HG03045 (cell line): Measurements from ENCODE around the gene ZNF451.
A peak's percentile ranks its signal among the peaks of the same experiment; 100 is the strongest.

Experiments
- ATAC-seq: cut with Tn5 transposase; IDR thresholded peaks from one replicate; pipeline ENCODE4 v1.9.1; 2021; ENCODE audit warnings: mild to moderate bottlenecking, moderate library complexity; ENCODE audit not compliant: unreplicated experiment

Gene ZNF451

DNA sequence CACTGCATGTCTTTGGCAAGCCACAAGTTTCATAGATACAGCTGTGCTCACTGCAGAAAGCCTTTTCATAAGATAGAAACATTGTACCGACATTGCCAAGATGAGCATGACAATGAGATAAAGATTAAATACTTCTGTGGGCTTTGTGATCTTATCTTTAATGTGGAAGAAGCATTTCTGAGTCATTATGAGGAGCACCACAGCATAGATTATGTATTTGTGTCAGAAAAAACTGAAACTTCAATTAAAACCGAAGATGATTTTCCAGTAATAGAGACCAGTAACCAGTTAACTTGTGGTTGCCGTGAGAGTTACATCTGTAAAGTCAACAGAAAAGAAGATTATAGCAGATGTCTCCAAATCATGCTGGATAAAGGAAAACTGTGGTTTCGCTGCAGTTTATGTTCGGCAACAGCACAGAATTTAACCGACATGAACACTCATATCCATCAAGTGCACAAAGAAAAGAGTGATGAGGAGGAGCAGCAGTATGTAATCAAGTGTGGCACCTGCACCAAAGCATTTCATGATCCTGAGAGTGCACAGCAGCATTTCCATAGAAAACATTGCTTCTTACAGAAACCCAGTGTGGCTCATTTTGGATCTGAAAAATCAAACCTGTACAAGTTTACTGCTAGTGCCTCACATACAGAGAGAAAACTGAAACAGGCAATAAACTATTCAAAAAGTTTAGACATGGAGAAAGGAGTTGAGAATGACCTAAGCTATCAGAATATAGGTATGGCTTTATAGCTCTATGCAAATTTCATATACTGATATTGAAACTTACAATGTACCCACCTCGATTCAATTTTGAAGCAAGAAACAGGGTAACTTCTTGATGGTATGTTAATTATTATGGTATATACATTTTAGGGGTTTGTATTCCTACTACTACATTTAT is 58.2 kb downstream of the ZNF451 start:
- ATAC-seq, result no peak

DNA sequence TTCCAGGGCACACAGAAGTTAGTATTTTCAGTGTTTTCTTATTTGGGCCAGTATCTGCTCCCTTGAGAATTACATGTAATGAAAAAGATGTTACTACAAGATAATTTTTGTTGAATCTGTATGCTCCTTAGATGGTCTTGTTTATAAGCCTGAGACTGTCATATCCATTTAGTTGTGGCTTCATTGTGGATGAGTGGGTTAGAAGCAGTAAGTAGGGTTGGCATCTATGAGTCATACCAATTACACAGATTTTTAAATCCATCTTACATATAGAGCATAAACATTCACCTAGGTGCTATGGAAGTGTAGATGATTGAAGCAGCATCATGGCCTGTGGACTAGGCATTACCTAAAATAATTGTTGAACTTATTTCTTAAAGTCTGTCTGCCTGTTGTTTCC is 68.7 kb downstream of the ZNF451 start:
- no peak for ATAC-seq

DNA sequence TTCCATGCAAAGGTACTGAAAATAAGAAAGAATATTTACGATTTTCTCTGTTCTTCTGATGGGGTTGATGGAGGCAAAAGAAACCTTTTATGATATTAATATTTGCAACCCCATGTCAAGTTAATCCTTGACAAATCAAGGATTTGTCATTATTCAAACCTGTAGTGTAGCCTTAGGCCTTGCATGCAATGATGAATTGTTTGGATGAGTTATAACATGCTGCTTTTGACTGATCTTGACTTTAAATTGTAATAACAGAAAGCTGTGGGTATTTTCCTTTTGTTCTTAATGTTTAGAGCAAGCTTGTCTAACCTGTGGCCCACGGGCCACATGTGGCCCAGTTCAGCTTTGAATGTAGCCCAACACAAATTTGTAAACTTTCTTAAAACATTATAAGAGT is 69.1 kb downstream of the ZNF451 start:
- ATAC-seq, result no peak

DNA sequence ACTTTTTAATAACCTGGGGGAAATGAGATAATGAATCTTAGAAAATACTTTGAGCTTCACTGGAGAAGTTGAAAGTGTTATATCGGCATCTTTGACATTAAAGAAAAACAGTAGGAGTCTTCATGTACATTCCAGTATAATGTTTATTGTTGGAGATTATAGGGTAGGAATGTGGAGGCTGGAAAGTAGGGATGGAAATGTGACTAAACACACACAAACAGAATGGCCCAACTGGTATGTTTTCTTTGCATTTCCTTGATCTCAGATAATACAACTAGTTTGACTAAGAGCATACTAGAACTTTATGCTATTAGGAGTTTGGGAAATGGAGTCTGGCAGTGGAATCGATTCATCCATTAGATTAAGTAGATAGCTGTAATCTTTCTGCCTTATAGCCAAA is 72.0 kb downstream of the ZNF451 start:
- ATAC-seq, result no peak

DNA sequence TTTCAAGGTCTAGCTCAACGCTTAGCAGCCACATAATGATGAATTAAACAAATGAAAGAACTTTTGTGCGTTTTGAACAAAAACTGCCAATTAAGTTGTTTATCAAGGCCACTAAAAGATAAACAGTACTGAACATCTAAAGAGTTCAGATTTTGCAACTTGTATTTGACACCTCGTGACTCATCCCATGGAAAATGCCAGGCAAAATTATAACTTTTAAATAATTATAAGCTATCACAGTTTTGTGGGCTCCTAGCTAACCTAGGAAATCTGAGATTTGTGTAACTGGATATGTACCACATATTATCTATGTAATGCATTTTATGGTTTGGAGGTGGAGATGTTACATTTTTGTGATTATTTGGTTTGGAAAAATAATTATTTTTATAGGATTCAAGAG is 72.5 kb downstream of the ZNF451 start:
- no peak for ATAC-seq

GRCh38 chr6:57163956-57164355 is 74.0 kb downstream of the ZNF451 start:
- no peak for ATAC-seq

DNA sequence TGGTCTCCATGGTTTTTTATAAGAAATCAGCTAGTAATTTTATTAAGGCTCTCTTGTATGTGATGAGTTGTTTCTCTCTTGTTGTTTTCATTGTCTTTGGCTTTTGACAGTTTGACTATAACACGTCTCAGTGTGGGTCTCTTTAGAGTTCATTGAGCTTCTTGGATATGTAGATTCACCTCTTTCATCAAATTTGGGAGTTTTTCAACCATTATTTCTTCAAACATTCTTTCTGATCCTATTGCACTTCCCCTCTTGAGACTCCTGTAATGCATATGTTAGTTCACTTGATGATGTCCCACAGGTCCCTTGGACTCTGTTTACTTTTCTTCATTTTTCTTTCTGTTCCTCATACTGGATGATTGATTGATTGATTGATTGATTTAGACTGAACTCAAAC is 75.1 kb downstream of the ZNF451 start:
- ATAC-seq, result no peak

DNA sequence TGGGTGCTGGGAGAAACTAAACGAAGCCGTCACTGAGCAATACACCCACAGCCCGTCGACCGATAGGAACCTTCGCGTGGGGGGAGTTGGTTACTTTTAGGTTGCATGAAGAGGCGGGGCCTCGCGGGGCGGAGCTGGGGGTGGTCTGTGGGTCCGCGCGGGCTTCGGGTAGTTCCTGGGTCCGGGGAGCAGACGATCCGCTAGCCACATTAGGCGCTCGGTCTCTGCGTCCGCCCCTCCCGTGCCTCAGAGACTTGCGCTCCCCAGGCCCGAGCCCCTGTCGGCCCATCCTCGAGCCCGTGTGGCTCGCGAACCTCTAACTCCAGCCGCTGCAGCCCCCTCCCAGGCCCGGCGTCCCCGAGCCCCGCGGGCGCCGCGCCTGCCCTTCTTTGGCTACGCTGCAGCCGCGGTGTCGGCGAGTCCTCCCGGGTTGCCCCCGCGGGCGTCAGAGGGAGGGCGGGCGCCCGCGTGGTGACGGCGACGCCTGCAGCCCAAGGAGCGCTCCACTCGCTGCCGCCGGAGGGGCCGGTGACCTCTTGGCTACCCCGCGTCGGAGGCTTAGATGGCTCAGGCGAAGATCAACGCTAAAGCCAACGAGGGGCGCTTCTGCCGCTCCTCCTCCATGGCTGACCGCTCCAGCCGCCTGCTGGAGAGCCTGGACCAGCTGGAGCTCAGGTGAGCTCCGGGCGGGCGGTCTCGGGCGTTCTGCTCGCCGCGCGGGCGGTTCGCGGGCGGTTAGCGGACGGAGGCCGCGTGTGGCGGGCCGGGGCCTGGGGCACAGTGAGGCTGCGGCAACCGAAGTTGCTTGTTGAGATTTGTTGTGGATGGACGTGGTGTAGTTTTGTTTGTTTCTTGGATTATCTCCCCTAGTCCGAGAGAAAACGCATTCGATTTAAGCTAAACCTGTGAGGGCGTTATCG is 82.4 kb downstream of the ZNF451 start, which contains the start of gene BAG2:
Gene BAG2, plus strand, starts transcription at position 191 of the 920 bp plus-strand sequence. Its CDS starts 372 bp downstream, at position 563.
- ATAC-seq, result peak; percentile 90

GRCh38 chr6:57173056-57173885 is 83.3 kb downstream of the ZNF451 start:
- no peak for ATAC-seq

- no peak for ATAC-seq
Observed at GRCh38 chr6:57173886-57174510, 84.0 kb downstream of the ZNF451 start.

DNA sequence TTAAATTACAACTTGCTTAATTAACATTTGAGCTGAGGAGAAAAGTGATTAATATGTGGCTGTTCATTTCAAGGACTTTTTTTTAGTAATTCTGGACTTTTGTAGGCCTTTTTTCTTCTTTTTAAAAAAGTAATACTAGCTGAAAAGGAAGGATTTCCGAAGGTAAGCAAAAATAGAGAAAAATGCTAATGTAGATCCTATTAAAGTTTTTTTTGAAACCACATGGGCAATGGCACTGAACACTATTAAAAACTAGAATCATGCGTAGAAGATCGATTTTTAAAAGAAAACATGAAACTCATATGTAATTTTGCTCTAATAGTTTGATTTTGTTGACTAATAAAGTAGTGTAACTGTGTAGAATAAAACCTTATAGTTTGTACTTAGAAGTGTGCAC is 84.5 kb downstream of the ZNF451 start:
- ATAC-seq, result no peak

DNA sequence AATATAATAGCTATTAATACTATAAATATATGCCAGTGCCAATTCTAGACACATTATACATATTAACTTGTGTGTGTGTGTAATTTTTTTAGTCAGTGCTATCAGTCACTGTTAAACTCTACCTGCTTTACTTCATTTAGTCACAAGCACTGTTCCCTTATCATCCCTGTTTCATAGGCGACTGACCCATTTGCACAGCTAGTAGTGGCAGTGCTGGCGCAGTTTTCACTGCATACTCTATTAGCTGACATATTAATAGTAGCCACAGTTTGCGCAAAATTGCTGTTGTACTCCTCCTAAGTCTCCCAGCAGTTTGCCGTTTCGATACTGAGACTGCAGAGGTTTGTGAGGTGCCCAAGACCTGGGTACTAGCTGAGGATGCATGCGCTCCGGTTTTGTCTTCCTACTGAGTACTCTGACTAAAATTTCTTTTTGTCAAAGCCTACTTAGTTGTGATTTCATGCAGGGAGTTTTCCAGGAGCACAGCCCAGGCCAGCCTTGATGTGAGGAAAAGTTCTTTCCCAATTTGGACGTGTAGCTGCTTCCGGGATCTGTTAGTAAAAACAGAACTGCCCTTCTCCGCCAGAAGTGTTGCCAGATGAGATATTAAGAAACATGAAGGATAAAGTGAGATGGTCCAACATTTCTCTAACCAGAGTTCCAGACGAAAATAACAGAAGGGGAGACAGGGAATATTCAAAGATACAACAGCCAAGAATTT is 87.7 kb downstream of the ZNF451 start:
- no peak for ATAC-seq

DNA sequence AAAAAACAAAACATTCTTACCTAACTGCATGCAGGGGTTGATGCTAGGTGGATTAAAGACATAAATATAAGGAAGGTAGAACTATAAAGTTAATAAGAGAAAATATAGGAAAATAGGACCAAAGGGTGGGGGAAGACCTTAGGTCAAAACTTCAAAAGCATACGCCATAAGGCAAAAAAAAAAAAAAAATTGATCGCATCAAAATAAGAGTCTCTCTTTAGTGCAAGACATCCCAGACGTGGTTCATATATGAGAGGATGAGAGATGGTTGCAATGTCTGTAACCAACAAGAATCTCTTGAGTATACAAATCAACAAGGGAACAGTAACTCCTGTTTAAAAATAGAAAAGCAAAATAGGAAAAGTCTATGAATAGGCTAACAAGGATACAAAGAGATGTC is 90.6 kb downstream of the ZNF451 start:
- ATAC-seq, result no peak

DNA sequence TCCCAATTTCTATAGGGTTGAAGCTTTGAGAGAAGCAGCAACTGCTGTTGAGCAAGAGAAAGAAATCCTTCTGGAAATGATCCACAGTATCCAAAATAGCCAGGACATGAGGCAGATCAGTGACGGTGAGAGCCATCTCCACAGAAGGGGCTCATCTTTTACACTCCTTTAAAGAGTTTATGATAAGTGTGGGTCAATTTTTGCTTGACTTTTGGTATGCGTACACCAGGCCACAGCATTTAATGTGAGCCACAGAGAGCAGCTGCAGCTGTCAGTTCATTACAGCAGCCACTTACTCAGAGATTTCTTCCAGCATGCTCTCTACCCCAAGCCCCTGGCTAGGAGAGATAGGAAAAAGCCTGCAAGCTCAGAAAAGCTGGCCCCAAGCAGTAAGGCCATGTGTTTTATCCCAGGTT is 92.0 kb downstream of the ZNF451 start:
- ATAC-seq, result no peak

DNA sequence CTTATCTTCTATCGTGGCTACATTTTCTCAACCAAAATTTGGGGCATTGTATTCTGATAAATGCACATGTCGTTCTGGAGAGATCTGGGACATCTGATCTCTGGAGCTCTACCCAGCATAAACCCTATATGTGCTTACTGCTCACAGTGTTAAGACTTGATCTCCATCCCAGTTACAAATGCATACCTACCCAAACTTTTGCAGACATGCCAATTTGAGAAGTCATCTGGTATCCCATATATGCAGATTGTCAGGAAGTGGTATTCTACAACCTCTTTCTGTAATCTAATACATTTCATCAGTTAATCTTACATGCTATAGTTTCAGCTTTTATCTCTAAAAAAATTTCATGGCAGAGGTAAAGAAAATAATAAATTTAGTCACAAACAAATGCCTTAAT is 93.3 kb downstream of the ZNF451 start:
- no peak for ATAC-seq

GRCh38 chr6:57190140-57190539 is 100.2 kb downstream of the ZNF451 start:
- ATAC-seq, result no peak

DNA sequence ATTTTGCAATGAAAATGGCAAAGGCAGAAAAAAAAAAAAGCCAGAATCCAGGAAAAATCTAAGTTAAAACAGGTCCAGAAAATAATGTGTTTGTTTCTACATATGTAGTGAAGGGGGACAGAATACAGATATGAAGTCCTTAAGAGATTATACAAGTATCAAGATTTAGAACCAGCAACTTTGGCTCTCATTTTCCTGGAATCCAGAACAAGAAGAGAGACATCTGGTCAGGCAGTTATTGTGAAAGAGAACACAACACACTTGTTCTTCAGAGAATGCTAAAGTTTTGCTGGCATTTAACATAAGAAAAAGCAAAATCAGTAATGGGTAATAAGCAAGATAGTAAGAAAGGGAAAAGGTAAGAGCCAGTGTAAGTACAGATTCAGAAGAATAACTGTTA is 103.2 kb downstream of the ZNF451 start:
- no peak for ATAC-seq

DNA sequence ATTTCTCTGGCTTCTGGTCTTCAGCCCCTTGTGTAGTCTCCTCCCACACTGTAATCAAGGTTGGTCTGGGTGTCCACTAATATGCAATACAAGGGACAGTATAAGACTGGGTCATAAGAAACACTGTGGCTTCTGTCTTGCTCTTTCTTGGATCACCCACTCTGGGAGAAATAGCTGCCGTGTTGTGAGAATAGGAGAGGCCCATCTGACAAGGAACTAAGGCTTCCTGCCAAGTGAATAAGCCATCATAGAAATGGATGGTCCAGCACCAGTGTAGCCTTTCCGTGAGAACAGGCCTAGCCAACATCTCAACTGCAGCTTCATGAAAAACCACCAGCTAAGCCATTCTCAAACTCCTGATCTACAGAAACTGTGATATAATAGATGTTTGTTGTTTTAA is 105.5 kb downstream of the ZNF451 start:
- no peak for ATAC-seq

GRCh38 chr6:57198926-57199636 is 109.1 kb downstream of the ZNF451 start:
- ATAC-seq, result no peak
